Measurements from ENCODE around the gene GNB1.
A peak's percentile ranks its signal among the peaks of the same experiment; 100 is the strongest.
"Not testable (repeated sequence)": the region's sequence is repeated elsewhere in the genome, so short reads cannot be mapped to it uniquely, and the experiment has no call there.

GNB1 gene

DNA sequence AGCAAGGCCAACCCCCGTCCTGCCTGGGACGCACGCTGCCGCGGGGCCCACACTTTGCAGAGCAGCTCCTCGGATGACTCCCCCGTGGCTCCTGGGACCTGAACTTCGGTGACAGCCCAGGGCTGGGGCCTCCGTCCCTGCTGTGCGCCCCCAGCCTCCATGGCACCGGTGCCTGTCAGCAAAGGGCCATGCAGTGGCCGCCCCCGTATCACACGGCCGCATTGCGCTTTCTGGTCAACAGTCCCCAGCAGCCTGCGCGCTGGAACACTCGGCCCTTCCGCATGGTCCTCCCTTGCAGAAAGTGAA, 130.6 kb downstream of the GNB1 start:
- DNase-seq, result no peak
- in situ Hi-C loops (cut with HindIII; ENCODE audit: low pct_ligation_motif_present, low pct_unique_long_range_greater_than_20kb, low sequenced_read_pairs), result no loop called here

DNA sequence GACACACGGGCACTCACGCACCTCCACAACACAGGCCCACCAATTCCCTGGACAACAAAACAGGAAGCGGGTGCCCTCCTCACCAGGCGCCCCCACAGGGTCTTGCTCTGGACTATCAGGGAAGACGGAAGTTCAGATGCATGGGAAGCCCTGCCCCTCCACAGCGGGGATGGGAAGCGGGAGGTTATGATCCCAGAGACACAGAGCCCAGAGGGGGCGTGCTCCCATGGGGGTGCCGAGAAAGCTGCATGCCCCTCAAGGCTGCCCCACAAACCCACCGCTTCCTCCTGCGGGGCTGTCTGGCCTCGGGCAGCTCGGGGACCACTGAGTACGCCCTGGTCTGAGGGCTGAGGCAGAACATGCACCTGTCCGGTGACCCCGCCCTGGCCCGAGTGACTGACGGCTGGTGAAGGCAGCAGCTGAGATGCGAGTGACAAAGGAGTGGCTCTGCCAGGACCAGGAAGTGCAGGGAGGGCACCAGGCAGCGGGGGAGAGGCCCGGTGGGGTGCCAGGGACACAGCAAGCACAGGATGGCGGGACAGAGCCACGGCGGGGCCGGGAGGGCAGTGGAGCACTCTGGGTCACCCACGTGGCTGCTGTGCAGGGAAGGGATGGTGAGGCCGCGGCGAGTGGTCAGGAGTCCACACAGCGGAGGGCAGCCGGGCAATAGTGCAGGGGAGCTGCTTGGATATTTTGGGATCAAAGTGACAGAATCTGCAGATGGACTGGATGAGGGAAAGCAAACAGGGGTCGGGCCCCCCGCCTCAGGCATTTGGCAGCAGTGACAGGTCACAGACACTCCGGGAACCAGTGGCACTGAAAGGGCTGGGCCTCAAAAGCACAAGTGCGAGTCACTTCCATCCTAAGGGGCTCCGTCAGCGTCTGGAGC, 131.2 kb downstream of the GNB1 start:
- in situ Hi-C loops (cut with HindIII; ENCODE audit: low pct_ligation_motif_present, low pct_unique_long_range_greater_than_20kb, low sequenced_read_pairs), result no loop called here
- DNase-seq, result no peak

DNA sequence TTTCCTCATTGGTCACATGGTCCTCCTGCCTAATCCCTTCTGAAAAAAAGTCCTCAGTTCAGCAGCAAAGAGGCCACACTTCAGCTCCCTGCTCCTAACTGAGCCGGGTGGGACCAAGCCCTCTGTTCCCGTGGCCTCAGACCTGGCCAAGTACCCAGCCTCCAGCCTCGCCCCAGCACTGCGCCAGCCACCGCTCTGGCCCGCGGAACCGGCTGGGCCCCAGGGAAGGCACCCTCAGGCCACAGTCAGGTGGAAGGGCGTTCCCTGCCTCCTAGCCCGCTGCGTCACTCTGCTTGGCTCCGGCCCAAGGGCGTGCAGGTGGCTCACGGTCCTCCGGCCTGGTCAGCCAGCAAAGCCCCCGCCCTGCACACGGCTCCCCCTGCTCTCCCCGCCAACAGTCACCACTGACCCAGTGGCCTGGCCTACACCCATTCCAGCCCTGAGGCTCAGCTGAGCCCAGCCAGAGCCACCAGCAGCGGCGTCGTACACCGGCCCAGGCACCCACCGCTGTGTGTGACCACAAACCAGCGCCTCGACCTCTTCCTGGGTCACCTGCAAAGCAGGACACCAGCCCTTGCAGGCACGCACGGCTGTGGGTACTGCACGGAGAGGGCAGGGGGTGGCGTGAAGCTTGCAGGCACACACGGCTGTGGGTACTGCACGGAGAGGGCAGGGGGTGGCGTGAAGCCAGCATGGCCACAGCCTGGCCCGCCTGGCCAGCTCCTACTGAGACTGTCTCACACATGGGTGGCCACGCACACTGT, 132.0 kb downstream of the GNB1 start:
- DNase-seq, result no peak
- in situ Hi-C loops (cut with HindIII; ENCODE audit: low pct_ligation_motif_present, low pct_unique_long_range_greater_than_20kb, low sequenced_read_pairs), result no loop called here

DNA sequence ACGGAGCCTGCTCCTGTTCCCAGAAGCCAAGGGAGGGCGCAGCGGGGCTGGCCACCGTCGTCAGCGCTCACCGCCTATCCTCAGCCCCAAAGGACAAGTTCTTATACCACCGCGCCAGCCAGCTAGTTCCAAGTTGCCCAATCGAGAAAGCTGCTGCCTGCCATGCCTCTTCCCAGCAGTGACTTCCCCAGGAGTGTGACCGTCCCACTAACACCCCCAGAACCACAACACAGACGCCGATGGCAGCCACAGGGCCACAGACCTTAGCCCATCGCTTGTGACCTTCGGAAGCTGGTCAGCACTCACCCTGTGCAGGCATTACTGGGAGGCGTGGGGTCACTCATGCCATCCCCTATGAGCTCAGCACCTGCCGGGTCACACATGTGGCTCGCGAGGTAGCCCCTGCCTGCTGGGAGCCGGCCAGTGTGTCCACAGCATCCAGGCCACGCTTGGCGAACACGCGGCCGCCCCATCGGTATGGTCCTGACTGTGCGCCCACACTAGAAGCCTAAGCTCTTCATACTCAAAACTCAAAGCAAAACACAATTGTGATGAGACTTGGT, 132.7 kb downstream of the GNB1 start:
- DNase-seq, result no peak
- in situ Hi-C loops (cut with HindIII; ENCODE audit: low pct_ligation_motif_present, low pct_unique_long_range_greater_than_20kb, low sequenced_read_pairs), result no loop called here

DNA sequence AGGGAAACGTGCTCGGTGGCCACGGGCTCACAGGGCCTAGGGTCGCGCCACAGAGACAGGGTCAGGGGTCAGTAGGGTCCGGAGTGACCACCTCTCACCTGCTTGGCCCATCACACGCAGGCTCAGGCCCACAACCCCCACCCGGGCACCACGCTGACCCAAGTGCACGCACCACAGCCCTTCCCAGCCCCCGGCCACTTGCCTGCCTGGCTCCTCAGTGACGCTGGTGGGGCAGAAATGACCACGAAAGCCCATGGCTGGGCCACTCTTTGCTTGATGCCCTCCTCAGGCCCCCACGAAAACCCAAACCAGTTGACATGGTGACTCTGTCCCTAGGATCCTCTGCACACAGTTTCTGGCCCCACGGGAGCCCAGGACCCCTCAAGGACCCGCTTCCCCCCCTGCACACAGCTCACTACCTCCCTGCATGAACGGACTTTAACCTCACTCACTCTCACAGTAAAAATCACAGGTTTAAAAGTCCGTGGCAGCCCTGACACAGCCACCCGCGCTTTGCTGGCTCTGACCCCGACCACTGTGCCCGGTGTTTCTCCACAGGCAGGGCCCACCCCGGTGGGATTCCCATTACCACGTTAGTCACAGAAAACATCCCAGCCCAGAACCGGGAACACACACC, 133.3 kb downstream of the GNB1 start:
- in situ Hi-C loops (cut with HindIII; ENCODE audit: low pct_ligation_motif_present, low pct_unique_long_range_greater_than_20kb, low sequenced_read_pairs), result no loop called here

DNA sequence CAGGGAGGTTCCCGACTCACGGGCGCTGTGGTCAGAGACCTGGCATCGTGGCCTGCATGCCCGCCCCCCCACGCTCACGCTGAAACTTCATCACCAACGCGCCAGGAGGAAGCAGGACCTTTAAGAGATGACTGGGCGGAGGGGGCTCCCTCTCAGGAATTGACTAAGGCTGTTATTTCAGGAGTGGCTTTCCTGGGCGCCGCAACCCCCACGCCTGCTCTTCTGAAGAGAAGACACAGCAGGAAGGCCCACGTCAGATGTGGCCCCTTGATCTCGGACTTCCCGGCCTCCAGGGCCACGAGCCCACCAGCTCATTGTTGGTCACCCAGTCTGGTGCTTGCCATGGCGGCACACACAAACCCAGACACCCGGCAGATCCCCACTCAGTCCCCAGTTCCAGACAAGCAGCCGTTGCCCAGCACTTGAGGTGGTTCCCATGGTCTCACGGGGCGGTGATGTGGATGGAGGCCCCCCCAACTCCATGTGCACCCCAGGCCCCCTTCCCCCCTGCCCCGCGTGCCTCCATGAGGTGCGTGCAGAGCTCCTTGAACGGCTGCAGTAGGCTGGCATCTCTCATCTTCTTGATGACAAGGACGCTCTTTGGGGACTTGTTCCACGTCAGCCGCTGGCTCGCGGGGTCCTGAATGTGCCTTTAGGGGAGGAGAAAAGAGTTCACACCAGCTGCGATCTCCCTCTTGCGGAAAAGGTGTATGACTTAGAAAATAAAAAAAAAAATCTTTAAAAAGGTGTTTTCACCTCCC, 134.0 kb downstream of the GNB1 start:
- DNase-seq, result no peak
- in situ Hi-C loops (cut with HindIII; ENCODE audit: low pct_ligation_motif_present, low pct_unique_long_range_greater_than_20kb, low sequenced_read_pairs), result no loop called here

More for the DNA sequence above, 133.3 kb downstream of the GNB1 start:
- no peak for DNase-seq

DNA sequence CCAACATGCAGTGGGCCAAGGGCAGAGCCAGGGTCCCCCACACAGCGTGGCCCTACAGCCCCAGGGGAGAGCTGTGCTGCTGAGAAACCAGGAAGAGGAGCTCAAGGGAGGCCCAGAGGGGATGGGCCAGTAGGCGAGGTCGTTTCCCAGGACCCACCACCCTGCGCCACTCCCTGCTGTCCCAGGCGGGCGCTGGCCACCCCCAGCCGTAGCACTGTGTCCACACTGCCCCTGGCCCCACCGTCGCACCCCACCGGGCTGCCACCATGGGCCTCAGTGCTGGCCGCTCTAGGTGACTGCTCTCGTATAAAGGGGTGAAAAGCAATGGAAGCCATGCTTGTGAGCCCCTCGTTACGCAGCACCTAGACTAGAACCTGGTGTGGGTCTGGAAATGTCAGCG, 135.0 kb downstream of the GNB1 start:
- no peak for DNase-seq
- in situ Hi-C loops (cut with HindIII; ENCODE audit: low pct_ligation_motif_present, low pct_unique_long_range_greater_than_20kb, low sequenced_read_pairs), result no loop called here

DNA sequence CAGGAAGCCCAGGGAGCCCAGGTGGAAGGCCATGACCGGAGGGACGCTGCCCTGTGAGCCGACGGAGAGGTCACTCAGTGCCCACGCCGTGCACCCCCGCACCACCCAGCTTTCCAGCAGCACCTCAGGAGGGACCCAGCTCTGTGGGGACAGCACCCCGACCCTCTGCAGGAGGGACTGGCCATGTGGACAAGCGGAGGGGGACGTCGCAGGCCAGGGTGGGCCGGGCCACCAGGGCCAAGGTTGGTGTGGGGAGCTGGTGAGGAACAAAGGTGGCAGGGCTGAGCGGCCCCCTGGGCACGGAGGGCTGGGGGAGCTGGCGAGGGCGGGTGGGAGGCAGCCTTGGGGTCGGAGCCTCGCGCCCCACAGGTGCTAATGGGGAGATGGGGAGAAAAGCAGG, 135.5 kb downstream of the GNB1 start:
- in situ Hi-C loops (cut with HindIII; ENCODE audit: low pct_ligation_motif_present, low pct_unique_long_range_greater_than_20kb, low sequenced_read_pairs), result no loop called here
- no peak for DNase-seq

DNA sequence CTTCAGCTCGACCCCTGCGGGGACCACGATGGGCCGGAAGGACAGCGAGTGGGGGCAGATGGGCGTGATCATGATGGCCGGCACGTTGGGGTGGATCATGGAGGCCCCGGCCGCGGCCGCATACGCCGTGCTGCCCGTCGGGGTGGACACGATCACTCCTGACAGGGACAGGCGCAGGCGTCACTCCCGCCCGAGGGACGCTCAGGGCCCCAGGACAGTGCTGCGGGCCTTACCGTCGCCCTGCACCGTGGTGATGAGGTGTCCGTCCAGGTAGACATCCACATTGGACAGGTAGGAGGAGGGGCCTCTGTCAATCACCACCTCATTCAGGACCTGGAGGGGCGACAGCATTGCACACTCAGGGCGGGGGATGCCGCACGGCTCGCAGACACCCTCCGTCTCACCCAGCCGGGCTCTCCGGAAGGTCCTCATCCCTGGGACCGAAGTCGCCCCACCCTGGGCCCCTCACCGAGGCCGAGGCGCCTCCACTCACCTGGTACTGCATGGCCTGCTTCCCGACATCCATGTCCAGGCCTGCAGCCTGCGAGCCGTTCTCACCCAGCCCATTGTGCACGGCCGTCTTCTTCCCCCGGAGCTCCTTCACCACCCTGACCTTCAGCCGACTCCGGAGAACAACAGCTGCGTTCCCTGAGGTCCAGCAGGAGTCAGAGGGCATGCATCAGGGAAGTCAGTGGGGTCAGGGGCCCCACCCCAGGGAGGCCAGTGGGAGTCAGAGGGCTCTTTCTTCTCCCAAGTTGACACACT, 136.7 kb downstream of the GNB1 start:
- no peak for DNase-seq
- in situ Hi-C loops (cut with HindIII; ENCODE audit: low pct_ligation_motif_present, low pct_unique_long_range_greater_than_20kb, low sequenced_read_pairs), result no loop called here

DNA sequence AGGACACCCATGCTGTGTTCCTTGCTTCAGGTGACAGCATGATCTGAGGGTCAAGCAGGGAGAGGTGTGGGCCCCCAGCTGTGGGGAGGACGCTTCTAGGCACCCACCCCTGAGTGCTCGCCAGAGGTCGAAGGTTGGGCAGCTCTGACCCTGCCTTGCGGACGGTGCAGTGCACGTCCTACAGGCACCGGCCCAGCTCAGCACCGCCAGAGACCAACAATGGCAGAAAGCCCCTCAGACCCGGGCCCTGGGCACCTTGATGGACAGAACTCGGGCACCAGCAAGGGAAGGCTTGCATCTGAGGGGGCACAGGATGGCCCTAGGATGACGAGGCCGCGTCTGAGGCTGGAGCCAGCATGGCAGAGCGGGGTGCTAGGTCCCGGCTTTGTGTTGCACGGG, 137.3 kb downstream of the GNB1 start:
- no peak for DNase-seq
- in situ Hi-C loops (cut with HindIII; ENCODE audit: low pct_ligation_motif_present, low pct_unique_long_range_greater_than_20kb, low sequenced_read_pairs), result no loop called here

DNA sequence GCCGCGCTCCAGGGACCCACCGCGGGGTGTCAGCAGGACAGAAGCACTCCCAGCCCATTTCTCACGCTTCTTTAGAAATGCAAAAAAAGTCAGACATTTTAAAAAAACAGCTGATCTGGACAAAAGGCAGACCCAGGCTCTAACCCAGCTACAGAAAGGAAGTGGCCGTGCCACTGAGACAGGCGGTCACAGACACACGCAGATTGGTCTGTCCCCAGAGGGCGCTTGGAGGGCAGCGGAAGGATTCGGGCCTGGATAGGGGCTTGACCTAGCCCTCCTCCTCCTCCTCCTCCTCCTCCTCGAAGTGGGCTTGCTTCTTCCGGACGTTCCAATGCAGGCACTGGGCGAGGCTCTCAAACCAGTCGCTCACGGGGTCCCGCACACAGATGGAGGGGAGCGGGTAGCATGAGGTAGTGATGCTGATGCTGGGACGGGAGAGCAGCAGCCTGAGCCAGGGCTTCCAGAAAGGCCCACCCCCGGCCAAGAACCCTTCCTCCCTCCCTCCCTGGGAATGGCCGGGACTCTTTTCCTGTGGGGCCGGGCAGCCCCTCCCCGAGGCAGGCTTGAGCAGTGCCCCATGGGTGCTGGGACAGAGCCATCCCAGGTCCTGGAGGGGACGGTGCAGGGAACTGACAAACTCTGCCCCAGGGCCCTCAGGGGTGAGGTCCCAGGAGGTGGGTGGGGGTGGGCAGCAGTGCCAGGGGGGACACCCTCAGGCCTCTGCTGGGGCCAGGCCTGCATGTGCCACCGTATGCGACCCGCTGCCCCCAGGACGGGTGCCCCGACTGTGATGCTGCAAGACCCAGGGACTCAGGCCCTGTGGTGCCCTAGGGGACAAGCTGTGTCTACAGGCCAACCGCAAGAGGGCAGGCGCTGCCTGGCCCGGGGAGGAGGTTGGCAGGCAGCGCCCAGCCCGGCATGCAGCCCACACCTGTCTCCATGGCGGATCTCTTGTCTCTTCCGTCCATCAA, 138.0 kb downstream of the GNB1 start:
- in situ Hi-C loops (cut with HindIII; ENCODE audit: low pct_ligation_motif_present, low pct_unique_long_range_greater_than_20kb, low sequenced_read_pairs), result no loop called here
- DNase-seq, result no peak

DNA sequence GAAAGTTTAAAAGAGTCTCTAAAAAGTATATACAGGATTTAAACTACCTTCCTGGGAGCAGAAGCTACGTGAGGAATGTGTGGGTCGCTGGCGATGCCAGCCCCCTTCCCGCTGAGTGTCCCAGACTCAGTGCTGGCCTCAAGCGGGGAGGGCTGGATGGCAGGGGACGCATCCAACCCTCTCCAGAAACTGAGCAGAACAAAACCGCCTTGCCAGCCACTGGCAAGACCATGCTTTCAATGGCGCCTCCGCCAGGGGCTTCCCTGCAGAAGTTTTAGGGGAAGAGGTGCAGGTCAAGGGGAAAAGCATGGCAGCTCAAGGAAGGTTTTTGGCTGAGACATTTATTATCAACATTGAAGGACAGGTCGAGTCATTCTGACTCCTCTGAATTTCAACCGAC, 138.7 kb downstream of the GNB1 start:
- no peak for DNase-seq
- in situ Hi-C loops (cut with HindIII; ENCODE audit: low pct_ligation_motif_present, low pct_unique_long_range_greater_than_20kb, low sequenced_read_pairs), result no loop called here

DNA sequence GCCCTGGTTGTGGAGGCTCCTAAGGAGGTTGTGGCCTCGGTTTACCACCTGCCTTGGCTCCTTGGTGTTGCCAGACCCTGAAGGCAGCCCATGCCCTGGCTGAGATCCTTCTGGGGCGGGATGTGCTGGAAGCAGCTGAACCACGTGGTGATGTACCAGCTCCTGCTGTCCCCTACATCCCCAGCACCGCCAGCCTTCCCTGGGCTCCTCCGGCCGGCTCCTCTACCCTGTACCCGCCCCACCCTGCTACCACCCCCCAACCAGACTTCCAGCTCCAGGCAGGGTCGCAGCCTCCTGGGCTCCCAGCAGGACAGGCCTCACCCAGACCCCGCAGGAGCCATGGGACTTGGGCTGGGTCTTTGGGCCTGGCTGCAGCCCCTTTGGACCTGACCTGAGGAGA, 140.9 kb downstream of the GNB1 start:
- DNase-seq; in situ Hi-C loops (cut with HindIII; ENCODE audit: low pct_ligation_motif_present, low pct_unique_long_range_greater_than_20kb, low sequenced_read_pairs): not testable (repeated sequence)

DNA sequence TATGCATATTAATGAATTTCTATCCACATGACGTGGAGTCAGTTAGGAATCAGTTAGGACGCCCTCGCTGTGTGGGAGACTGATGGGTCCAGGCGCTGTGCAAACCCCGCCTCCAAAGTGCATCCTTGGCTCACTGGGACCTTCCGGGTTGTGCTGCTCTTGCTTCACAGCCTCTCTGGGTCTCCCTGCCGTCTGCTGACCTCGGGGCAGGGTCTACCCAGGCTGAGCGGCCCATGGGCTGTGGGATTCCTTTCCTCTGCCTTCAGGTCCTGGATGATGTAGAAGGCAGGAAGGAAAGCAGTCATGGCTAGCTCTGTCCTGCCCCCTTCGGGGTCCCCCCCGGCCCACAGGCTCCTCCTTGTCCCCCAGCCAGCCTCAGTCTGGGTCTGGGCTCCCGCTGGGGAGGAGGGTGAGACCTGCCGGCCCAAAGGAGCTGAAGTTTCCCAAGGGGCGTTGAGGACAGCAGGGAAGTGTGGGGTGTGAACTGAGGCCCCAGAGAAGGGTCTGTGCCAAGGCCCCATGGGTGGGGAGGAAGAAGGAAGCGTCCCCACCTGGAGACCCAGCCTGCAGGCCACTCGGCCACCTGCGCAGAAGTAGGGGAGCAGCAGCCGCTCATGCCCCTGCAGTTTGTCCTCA, 142.1 kb downstream of the GNB1 start:
- no peak for DNase-seq
- in situ Hi-C loops (cut with HindIII; ENCODE audit: low pct_ligation_motif_present, low pct_unique_long_range_greater_than_20kb, low sequenced_read_pairs), result no loop called here

DNA sequence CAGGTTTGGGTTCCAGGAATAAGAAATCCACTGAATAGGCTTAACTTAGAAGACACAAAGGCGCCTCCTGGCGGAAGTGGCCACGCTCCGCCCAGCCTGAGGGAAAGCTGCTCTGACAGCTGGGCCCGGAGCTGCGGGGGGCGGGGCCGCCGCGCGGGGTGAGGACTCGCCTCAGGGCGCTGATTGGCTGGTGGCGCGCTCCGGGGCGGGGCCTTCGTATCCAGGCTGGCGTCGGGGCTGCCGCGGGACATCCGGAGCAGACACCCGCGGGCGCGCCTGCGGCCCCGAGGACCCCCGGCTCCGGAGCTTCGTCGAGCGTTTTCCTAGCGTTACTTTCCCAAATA, 144.3 kb downstream of the GNB1 start:
- DNase-seq; in situ Hi-C loops (cut with HindIII; ENCODE audit: low pct_ligation_motif_present, low pct_unique_long_range_greater_than_20kb, low sequenced_read_pairs): not testable (repeated sequence)

DNA sequence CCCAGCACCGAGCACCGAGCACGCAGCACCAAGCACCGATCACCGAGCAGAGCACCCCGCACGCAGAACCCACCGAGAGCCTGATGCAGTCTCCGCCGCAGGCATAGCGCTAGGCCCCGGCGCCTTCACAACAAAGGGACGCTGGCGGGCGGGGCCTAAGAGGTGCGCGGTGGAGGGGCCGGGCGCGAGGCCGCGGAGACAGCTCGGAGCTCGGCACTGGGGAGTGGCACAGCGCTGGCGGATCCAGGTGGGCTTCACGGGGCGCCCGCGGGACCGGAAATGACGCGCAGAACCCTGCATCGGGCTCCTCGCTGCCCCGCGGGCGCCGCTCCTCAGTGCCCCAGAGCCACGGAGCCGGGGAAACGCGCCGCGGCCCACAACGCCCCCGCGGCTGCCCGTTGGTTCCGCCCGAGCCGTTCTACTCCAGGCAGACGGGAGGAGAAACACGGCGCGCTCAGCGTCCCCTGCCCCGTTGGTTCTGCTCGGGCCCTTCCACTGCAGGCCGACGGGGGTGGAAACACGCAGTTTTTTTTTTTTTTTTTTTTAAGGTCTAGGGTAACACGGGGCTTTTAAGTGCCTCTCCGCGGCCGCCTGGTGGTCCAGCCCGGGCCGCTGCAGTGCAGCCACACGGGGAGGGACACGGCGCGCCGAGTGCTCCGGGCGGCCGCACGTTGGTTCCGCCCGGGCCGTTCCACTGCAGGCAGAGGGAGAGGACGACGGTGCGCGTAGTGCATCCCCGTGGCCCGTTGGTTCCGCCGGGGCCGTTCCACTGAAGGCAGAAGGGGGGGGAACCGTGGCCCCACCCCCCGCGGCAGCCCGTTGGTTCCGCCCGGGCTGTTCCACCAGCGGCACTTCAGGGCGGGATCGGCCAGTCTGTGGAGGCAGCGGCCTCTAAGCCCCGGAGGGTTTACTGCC, 145.0 kb downstream of the GNB1 start:
- DNase-seq, result peak; percentile 11
- in situ Hi-C loops (cut with HindIII; ENCODE audit: low pct_ligation_motif_present, low pct_unique_long_range_greater_than_20kb, low sequenced_read_pairs), result not testable (repeated sequence)

Data from ACHN (cell line).